GM18508 (cell line): ENCODE measurements around the gene IBA57.

ENCODE experiments used
- ATAC-seq: cut with Tn5 transposase; IDR thresholded peaks from one replicate; pipeline ENCODE4 v1.9.1; 2021; ENCODE audit warnings: moderate number of reproducible peaks; ENCODE audit not compliant: insufficient read depth, unreplicated experiment

IBA57 gene

GRCh38 chr1:228144193-228144992 is 21.2 kb upstream of the IBA57 start:
- ATAC-seq = no peak

GRCh38 chr1:228144993-228145343 is 20.6 kb upstream of the IBA57 start:
- ATAC-seq = no peak

- no peak for ATAC-seq
Observed at GRCh38 chr1:228145463-228146416, 19.9 kb upstream of the IBA57 start.

- no peak for ATAC-seq
Observed at GRCh38 chr1:228146417-228147150, 19.0 kb upstream of the IBA57 start.

- no peak for ATAC-seq
Observed at GRCh38 chr1:228147151-228147693, 18.4 kb upstream of the IBA57 start.

GRCh38 chr1:228147768-228148167 is 17.8 kb upstream of the IBA57 start:
- ATAC-seq = no peak

- ATAC-seq = no peak
Observed at GRCh38 chr1:228148196-228148861, 17.3 kb upstream of the IBA57 start.

- no peak for ATAC-seq
Observed at GRCh38 chr1:228148935-228149405, 16.6 kb upstream of the IBA57 start.

GRCh38 chr1:228149406-228150119 is 16.0 kb upstream of the IBA57 start, which contains the start of gene GJC2:
Gene GJC2, plus strand, starts transcription at chr1:228149930. Its CDS starts 7,829 bp downstream, at chr1:228157759.
- ATAC-seq = no peak

- no peak for ATAC-seq
Observed at GRCh38 chr1:228150120-228150460, 15.5 kb upstream of the IBA57 start.

- ATAC-seq = no peak
Observed at GRCh38 chr1:228150461-228151179, 15.0 kb upstream of the IBA57 start.

- ATAC-seq = no peak
Observed at GRCh38 chr1:228151180-228151925, 14.3 kb upstream of the IBA57 start.

- ATAC-seq = no peak
Observed at GRCh38 chr1:228152097-228152917, 13.3 kb upstream of the IBA57 start.

GRCh38 chr1:228152918-228153258 is 12.7 kb upstream of the IBA57 start:
- ATAC-seq = no peak

- ATAC-seq = no peak
Observed at GRCh38 chr1:228154021-228154669, 11.5 kb upstream of the IBA57 start.

- ATAC-seq = no peak
Observed at GRCh38 chr1:228154670-228155571, 10.7 kb upstream of the IBA57 start.
